Upper lobe of left lung (tissue), 4 donors: ENCODE data around the gene FNDC3A.

Experiments used
- CTCF ChIP-seq, 6 experiments: fragments of 450-650 bp in 4 of 6; fragments of 200-600 bp in 2 of 6; sonication (generic) in 2 of 6; IDR thresholded peaks; one replicate each; pipeline ENCODE4 v1.5.1; 2016 to 2019; ENCODE audit warnings: antibody characterized with exemption in 6 of 6
- EP300 ChIP-seq, 4 donors: sonication (generic); formaldehyde crosslinking; IDR thresholded peaks; one replicate each; pipeline ENCODE4 v1.5.1; 2017; ENCODE audit warnings: antibody characterized with exemption in 4 of 4, control low read depth in 2 of 4
- POLR2A ChIP-seq, 4 donors: fragments of 450-650 bp; IDR thresholded peaks; one replicate each; pipeline ENCODE4 v1.5.1; 2016 to 2017; ENCODE audit warnings: antibody characterized with exemption in 4 of 4, mild to moderate bottlenecking in 2 of 4

- TF ChIP-seq POLR2A (IDR thresholded peaks at IDR 0.05) (no peak), EP300 (IDR thresholded peaks at IDR 0.05) (no peak), CTCF (IDR thresholded peaks at IDR 0.05) (no peak)
Observed at GRCh38 chr13:49084961-49085360, 109.2 kb downstream of the FNDC3A start.
